HEK293 (cell line): ENCODE measurements around the gene KTN1.

Experiments
- SALL2 ChIP-seq: fragments of 450-650 bp; formaldehyde crosslinking; IDR thresholded peaks from 2 replicates; pipeline ENCODE4 v1.5.0; 2017; ENCODE audit warnings: missing biosample characterization, mild to moderate bottlenecking, missing genetic modification characterization, borderline replicate concordance
- SP2 ChIP-seq: fragments of 450-650 bp; formaldehyde crosslinking; IDR thresholded peaks from 2 replicates; pipeline ENCODE4 v1.5.1; 2016; ENCODE audit warnings: missing biosample characterization, missing genetic modification characterization
- SP3 ChIP-seq: fragments of 450-650 bp; formaldehyde crosslinking; IDR thresholded peaks from 2 replicates; pipeline ENCODE4 v1.5.1; 2016; ENCODE audit warnings: missing biosample characterization, missing genetic modification characterization
- ZEB2 ChIP-seq: fragments of 450-650 bp; formaldehyde crosslinking; IDR thresholded peaks from 2 replicates; pipeline ENCODE4 v1.5.1; 2016; ENCODE audit warnings: missing biosample characterization, missing genetic modification characterization
- ZNF174 ChIP-seq: fragments of 450-650 bp; formaldehyde crosslinking; IDR thresholded peaks from 2 replicates; pipeline ENCODE4 v1.5.0; 2017; ENCODE audit warnings: missing biosample characterization, mild to moderate bottlenecking, missing genetic modification characterization
- ZNF214 ChIP-seq: fragments of 450-650 bp; formaldehyde crosslinking; IDR thresholded peaks from 2 replicates; pipeline ENCODE4 v1.5.1; 2017; ENCODE audit warnings: missing biosample characterization, mild to moderate bottlenecking, missing genetic modification characterization, borderline replicate concordance
- ZNF248 ChIP-seq: fragments of 450-650 bp; formaldehyde crosslinking; IDR thresholded peaks from 2 replicates; pipeline ENCODE4 v1.5.1; 2017; ENCODE audit warnings: missing biosample characterization, missing genetic modification characterization
- ZNF423 ChIP-seq: fragments of 450-650 bp; formaldehyde crosslinking; IDR thresholded peaks from 2 replicates; pipeline ENCODE4 v1.5.1; 2016; ENCODE audit warnings: missing biosample characterization, missing genetic modification characterization
- ZNF670 ChIP-seq: fragments of 450-650 bp; formaldehyde crosslinking; IDR thresholded peaks from 2 replicates; pipeline ENCODE4 v1.5.1; 2016; ENCODE audit warnings: missing biosample characterization, missing genetic modification characterization, low read depth
- TF ChIP-seq, protein P1 (sequence below): fragments of 450-650 bp; formaldehyde crosslinking; IDR thresholded peaks from 2 replicates; pipeline ENCODE4 v1.5.1; 2016; ENCODE audit warnings: missing biosample characterization, missing genetic modification characterization
- TF ChIP-seq, protein P2 (sequence below): fragments of 450-650 bp; formaldehyde crosslinking; IDR thresholded peaks from 2 replicates; pipeline ENCODE4 v1.5.1; 2016; ENCODE audit warnings: missing biosample characterization, missing genetic modification characterization

DNA sequence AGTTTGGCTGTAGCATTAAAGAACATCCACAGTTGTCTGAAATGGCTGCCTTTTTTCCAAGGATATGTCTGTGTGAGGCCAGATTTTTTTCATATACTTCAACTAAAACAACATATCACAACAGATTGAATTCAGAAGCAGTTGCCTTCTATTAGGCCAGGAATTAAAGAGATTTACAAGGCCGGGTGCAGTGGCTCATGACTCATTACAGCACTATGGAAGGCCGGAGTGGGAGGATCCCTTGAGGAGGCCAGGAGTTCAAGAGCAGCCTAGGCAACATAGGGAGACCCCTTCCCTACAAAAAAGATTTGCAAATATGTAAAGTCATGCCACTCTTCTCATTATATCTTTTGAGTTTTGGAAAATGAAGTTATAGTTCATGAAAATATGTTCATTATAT lies 108.6 kb downstream of the KTN1 start:
- TF ChIP-seq ZEB2 (no peak), SP2 (tag by site-specific recombination) (no peak), ZNF423 (no peak), SALL2 (tag by site-specific recombination) (no peak), ZNF670 (tag by site-specific recombination) (no peak), ZNF248 (tag by site-specific recombination) (no peak), SP3 (no peak), ZNF214 (tag by site-specific recombination) (no peak), ZNF174 (tag by site-specific recombination) (no peak)
- TF ChIP-seq, protein P1, sequence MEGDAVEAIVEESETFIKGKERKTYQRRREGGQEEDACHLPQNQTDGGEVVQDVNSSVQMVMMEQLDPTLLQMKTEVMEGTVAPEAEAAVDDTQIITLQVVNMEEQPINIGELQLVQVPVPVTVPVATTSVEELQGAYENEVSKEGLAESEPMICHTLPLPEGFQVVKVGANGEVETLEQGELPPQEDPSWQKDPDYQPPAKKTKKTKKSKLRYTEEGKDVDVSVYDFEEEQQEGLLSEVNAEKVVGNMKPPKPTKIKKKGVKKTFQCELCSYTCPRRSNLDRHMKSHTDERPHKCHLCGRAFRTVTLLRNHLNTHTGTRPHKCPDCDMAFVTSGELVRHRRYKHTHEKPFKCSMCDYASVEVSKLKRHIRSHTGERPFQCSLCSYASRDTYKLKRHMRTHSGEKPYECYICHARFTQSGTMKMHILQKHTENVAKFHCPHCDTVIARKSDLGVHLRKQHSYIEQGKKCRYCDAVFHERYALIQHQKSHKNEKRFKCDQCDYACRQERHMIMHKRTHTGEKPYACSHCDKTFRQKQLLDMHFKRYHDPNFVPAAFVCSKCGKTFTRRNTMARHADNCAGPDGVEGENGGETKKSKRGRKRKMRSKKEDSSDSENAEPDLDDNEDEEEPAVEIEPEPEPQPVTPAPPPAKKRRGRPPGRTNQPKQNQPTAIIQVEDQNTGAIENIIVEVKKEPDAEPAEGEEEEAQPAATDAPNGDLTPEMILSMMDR (tag by site-specific recombination) = no peak
- TF ChIP-seq, protein P2, sequence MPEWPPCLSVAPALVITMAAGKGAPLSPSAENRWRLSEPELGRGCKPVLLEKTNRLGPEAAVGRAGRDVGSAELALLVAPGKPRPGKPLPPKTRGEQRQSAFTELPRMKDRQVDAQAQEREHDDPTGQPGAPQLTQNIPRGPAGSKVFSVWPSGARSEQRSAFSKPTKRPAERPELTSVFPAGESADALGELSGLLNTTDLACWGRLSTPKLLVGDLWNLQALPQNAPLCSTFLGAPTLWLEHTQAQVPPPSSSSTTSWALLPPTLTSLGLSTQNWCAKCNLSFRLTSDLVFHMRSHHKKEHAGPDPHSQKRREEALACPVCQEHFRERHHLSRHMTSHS (tag by site-specific recombination) = no peak
